Measurements from ENCODE around the gene EIF2AK2.
A peak's percentile ranks its signal among the peaks of the same experiment; 100 is the strongest.

DNA sequence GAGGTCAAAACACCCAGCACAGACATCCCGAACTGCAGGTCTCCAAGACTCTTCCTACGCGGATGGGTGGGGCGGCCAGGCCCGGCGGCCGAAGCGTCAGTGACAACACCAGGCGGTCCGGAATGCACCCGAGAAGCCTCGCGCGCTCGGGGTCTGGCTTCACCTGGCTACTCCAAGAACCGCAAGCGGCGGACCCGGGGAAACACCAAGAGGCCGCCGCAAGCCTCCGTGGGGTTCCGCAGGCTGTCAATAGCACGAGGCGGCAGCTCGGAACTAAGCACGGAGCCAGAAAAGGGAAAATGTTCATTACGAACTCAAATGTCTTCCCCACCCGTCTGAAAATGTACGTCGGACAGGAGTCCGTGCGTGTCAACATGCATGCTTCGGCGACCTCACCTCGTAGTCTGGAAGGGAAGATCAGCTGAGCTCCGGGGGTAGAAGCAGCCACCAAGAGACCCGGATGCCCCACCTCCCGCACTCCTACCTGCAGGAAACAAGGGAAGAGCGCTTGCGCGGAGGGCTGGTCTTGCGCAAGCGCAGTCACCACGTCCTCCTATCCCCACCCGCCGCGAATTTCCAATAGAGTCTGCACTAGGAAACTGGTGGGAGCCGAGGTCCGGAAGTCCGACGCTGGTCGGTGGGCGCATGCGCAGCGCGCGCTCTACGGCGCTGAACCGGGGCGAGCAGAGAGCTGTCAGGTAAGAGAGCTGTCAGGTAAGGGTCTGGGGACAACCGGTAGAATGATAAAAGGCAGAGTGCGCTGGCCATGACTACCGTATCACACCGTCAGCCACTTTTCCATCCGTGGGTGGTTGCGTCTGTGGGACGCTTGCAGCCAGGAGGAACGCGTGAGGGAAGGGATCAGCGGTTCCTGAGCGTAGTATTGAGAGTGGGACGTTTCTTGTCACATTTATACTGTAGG, 72.6 kb downstream of the EIF2AK2 start, which contains the start of the genes GPATCH11 and HEATR5B:
- TF ChIP-seq, protein P1, sequence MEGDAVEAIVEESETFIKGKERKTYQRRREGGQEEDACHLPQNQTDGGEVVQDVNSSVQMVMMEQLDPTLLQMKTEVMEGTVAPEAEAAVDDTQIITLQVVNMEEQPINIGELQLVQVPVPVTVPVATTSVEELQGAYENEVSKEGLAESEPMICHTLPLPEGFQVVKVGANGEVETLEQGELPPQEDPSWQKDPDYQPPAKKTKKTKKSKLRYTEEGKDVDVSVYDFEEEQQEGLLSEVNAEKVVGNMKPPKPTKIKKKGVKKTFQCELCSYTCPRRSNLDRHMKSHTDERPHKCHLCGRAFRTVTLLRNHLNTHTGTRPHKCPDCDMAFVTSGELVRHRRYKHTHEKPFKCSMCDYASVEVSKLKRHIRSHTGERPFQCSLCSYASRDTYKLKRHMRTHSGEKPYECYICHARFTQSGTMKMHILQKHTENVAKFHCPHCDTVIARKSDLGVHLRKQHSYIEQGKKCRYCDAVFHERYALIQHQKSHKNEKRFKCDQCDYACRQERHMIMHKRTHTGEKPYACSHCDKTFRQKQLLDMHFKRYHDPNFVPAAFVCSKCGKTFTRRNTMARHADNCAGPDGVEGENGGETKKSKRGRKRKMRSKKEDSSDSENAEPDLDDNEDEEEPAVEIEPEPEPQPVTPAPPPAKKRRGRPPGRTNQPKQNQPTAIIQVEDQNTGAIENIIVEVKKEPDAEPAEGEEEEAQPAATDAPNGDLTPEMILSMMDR (IDR thresholded peaks at IDR 0.05) = no peak
- TF ChIP-seq POLR2A (IDR thresholded peaks at IDR 0.05) (no peak), POLR2AphosphoS5 (IDR thresholded peaks at IDR 0.05; ENCODE audit: insufficient read depth in 1 of 2, low read depth in 1 of 2) (peak; percentile 84 to 97)
